ENCODE measurements around the gene UBR3. TPM values are rescaled to one million over a fixed set of nuclear protein-coding genes. Genes with fewer than 3 reads are reported as not detected.

UBR3 gene
- total RNA-seq, 1 experiment from 2014 or later, result 21.9 TPM

DNA sequence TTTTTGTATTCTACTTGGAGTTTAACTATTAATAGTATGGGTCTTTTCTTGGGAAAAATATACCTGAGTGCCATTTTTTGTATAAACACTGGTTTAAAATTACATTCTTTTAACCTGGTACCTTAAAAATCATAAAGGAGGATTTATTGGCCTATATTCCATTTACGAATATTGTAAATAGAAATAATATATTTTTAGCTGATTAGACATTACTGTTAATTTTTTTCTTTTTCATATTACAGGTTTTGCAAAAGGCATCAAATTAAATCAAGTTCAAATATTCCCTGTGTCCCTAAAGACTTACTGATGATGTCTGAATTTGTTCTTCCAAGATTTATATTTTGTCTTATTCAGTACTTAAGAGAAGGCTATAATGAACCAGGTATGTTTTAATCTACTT, 44.7 kb downstream of the UBR3 start:
- no CpG with 5 or more reads among the region's 1 CpG for WGBS (ENCODE audit: extremely low coverage, insufficient read length, low lambda C conversion rate)
- H2AFZ ChIP-seq (ENCODE audit: low read length), result no peak overlapping the region
- H3T11ph ChIP-seq (ENCODE audit: low read length), result no peak overlapping the region

More for the DNA sequence above, 44.7 kb downstream of the UBR3 start:
- no peak for DNase-seq
- no peaks in the 10 kb centered on the region for H3K79me2 ChIP-seq (ENCODE audit: insufficient read depth, low read length)
- no peak overlapping the region for H4K5ac ChIP-seq (ENCODE audit: insufficient read length, low read depth, low read length)
- Mint-ChIP-seq H3K4me1 (peaks cover 11 to 14% of the 10 kb centered on the region in 2 experiments), H3K27ac (no peak overlapping the region), H3K9me3 (no peaks in the 10 kb centered on the region), H3K36me3 (ENCODE audit: insufficient read depth in 1 of 3, low read depth in 3 of 3) (peaks cover 2 to 16% (median 9%) of the 10 kb centered on the region in 3 experiments; a peak in 4 of 7 replicates), H3K27me3 (ENCODE audit: low read depth) (no peaks in the 10 kb centered on the region), H3K4me3 (no peak overlapping the region)
- no peak overlapping the region for H3K56ac ChIP-seq (ENCODE audit: insufficient read length, low read depth, low read length)
- no peaks in the 10 kb centered on the region for H3K23me2 ChIP-seq (ENCODE audit: insufficient read length, low read depth, low read length, poor library complexity, severe bottlenecking)
- H3K14ac ChIP-seq (ENCODE audit: insufficient read depth, low read length), result no peak overlapping the region
- no peaks in the 10 kb centered on the region for H3K27me3 ChIP-seq (ENCODE audit: insufficient read depth, low read length)
- no peak overlapping the region for H2BK20ac ChIP-seq (ENCODE audit: low read depth, low read length, poor library complexity, severe bottlenecking)
- no peak overlapping the region for H3K4ac ChIP-seq (ENCODE audit: low read depth, low read length)
- H2BK5ac ChIP-seq (ENCODE audit: insufficient read length, low read length), result no peak overlapping the region
- no peak overlapping the region for H2AK5ac ChIP-seq (ENCODE audit: insufficient read length, low read length)
- H4K20me1 ChIP-seq (ENCODE audit: control insufficient read depth, insufficient read depth, insufficient read length), result no peaks in the 10 kb centered on the region
- H3K18ac ChIP-seq (ENCODE audit: insufficient read length, low read depth, low read length), result no peak overlapping the region
- no peak overlapping the region for H4K91ac ChIP-seq (ENCODE audit: insufficient read length, low read depth, low read length)
- no peaks in the 10 kb centered on the region for H3K9me3 ChIP-seq (ENCODE audit: control insufficient read depth, low read depth, low read length)
- H3K9ac ChIP-seq (ENCODE audit: extremely low read depth, insufficient read length, low read length), result no peak overlapping the region
- no peak overlapping the region for H2BK120ac ChIP-seq (ENCODE audit: low read depth, low read length, poor library complexity, severe bottlenecking)
- no peak overlapping the region for H2BK15ac ChIP-seq (ENCODE audit: low read depth, low read length)
- no peak overlapping the region for H2BK12ac ChIP-seq (ENCODE audit: insufficient read length, low read depth, low read length)
- H3K27ac ChIP-seq (ENCODE audit: insufficient read length, low read depth, low read length), result no peak overlapping the region
- TF ChIP-seq CTCF (conservative IDR thresholded peaks at IDR 0.05), result no peak
- H3K4me1 ChIP-seq (ENCODE audit: insufficient read depth, low read length), result no peaks in the 10 kb centered on the region
- H3K23ac ChIP-seq (ENCODE audit: insufficient read length, low read depth, low read length), result no peak overlapping the region
- no peak overlapping the region for H3K4me2 ChIP-seq (ENCODE audit: insufficient read depth, insufficient read length, low read length)
- H4K8ac ChIP-seq (replicated peaks; ENCODE audit: insufficient read length, low read depth, low read length), result no peak overlapping the region
- no peaks in the 10 kb centered on the region for H3K79me1 ChIP-seq (ENCODE audit: insufficient read depth, low read depth, low read length, poor library complexity, severe bottlenecking)

All from H9 (cell line).